Mesenchymal stem cell (in vitro differentiated cells and primary cell): ENCODE data around the gene FSD1.
"Not testable (repeated sequence)": the region's sequence is repeated elsewhere in the genome, so short reads cannot be mapped to it uniquely, and the experiment has no call there.

Experiments used
- DNase-seq: peaks from one replicate; pipeline ENCODE4 v3.0.0-alpha.2; 2013
- H2AFZ ChIP-seq: one replicate; pipeline ENCODE4 v1.6.1; 2013; ENCODE audit warnings: low read depth, mild to moderate bottlenecking, control low read depth, inconsistent platforms, low read length, moderate library complexity
- H2AK5ac ChIP-seq: 2 replicates; pipeline ENCODE4 v1.6.1; 2013; ENCODE audit warnings: low read length, moderate library complexity, mild to moderate bottlenecking, inconsistent platforms; ENCODE audit not compliant: severe bottlenecking
- H2BK120ac ChIP-seq: one replicate; pipeline ENCODE4 v1.6.1; 2013; ENCODE audit warnings: low read depth, mild to moderate bottlenecking, inconsistent platforms, low read length, moderate library complexity
- H2BK12ac ChIP-seq, 2 experiments: one replicate each; pipeline ENCODE4 v1.6.1; 2013; ENCODE audit warnings: inconsistent platforms in 2 of 2, low read length in 2 of 2, mild to moderate bottlenecking in 2 of 2, moderate library complexity in 2 of 2, control low read depth in 1 of 2
- H2BK15ac ChIP-seq: one replicate; pipeline ENCODE4 v1.6.1; 2013; ENCODE audit warnings: mild to moderate bottlenecking, low read depth, inconsistent platforms; ENCODE audit not compliant: poor library complexity, severe bottlenecking
- H2BK5ac ChIP-seq: 2 replicates; pipeline ENCODE4 v1.6.1; 2013; ENCODE audit warnings: low read depth, mild to moderate bottlenecking, low read length, control low read depth, inconsistent platforms; ENCODE audit not compliant: poor library complexity, severe bottlenecking
- H3K14ac ChIP-seq, 2 experiments: one replicate each; pipeline ENCODE4 v1.6.1; 2013; ENCODE audit warnings: inconsistent platforms in 2 of 2, low read length in 2 of 2, control low read depth in 1 of 2, mild to moderate bottlenecking in 1 of 2, moderate library complexity in 1 of 2
- H3K18ac ChIP-seq, 2 experiments: one replicate each; pipeline ENCODE4 v1.6.1; 2013; ENCODE audit warnings: inconsistent platforms in 2 of 2, low read length in 2 of 2, control low read depth in 1 of 2, low read depth in 1 of 2, mild to moderate bottlenecking in 1 of 2
- H3K23ac ChIP-seq, 2 experiments: one replicate each; pipeline ENCODE4 v1.6.1; 2013; ENCODE audit warnings: inconsistent platforms in 2 of 2, low read length in 2 of 2, mild to moderate bottlenecking in 2 of 2, moderate library complexity in 2 of 2, control low read depth in 1 of 2
- H3K27ac ChIP-seq: 2 replicates; pipeline ENCODE4 v1.5.1; 2013; ENCODE audit warnings: mild to moderate bottlenecking, moderate library complexity, low read length, control low read depth, inconsistent platforms; ENCODE audit not compliant: poor library complexity, severe bottlenecking
- H3K27me3 ChIP-seq, 2 experiments: 2 replicates each; pipeline versions ENCODE4 v1.6.1 to v1.7.0; 2013; ENCODE audit warnings: low read length in 2 of 2, mild to moderate bottlenecking in 2 of 2, moderate library complexity in 2 of 2, control low read depth in 1 of 2, inconsistent platforms in 1 of 2; ENCODE audit not compliant: control insufficient read depth in 1 of 2, insufficient read depth in 1 of 2
- H3K36me3 ChIP-seq, 2 experiments: 2 replicates each; pipeline versions ENCODE4 v1.6.1 to v1.7.0; 2013; ENCODE audit warnings: low read length in 2 of 2, control low read depth in 1 of 2, inconsistent platforms in 1 of 2, low read depth in 1 of 2, mild to moderate bottlenecking in 1 of 2; ENCODE audit not compliant: insufficient read depth in 2 of 2, control insufficient read depth in 1 of 2
- H3K4ac ChIP-seq, 2 experiments: one replicate each; pipeline ENCODE4 v1.6.1; 2013; ENCODE audit warnings: inconsistent platforms in 2 of 2, low read length in 2 of 2, mild to moderate bottlenecking in 2 of 2, moderate library complexity in 2 of 2, control low read depth in 1 of 2, low read depth in 1 of 2
- H3K4me1 ChIP-seq: 2 replicates; pipeline ENCODE4 v1.6.1; 2013; ENCODE audit warnings: low read depth, low read length, control low read depth; ENCODE audit not compliant: control insufficient read depth, insufficient read depth
- H3K4me2 ChIP-seq: 2 replicates; pipeline ENCODE4 v1.6.1; 2013; ENCODE audit warnings: low read length, mild to moderate bottlenecking, inconsistent platforms; ENCODE audit not compliant: poor library complexity, severe bottlenecking
- H3K4me3 ChIP-seq, 2 experiments: 2 replicates each; pipeline versions ENCODE4 v1.5.1 to v1.7.0; 2013; ENCODE audit warnings: low read length in 2 of 2, mild to moderate bottlenecking in 2 of 2, control low read depth in 1 of 2, low read depth in 1 of 2; ENCODE audit not compliant: insufficient read depth in 1 of 2
- H3K79me1 ChIP-seq: replicated peaks from 2 replicates; pipeline ENCODE4 v1.6.1; 2013; ENCODE audit warnings: mild to moderate bottlenecking, control low read depth, low read length, inconsistent platforms; ENCODE audit not compliant: poor library complexity, severe bottlenecking
- H3K9ac ChIP-seq: 2 replicates; pipeline ENCODE4 v1.7.0; 2013; ENCODE audit warnings: mild to moderate bottlenecking, low read length, moderate library complexity
- H3K9me3 ChIP-seq: 2 replicates; pipeline ENCODE4 v1.7.0; 2013; ENCODE audit warnings: mild to moderate bottlenecking, low read length; ENCODE audit not compliant: control insufficient read depth
- H4K8ac ChIP-seq: one replicate; pipeline ENCODE4 v1.6.1; 2013; ENCODE audit warnings: inconsistent platforms, mild to moderate bottlenecking, low read length, moderate library complexity
- H4K91ac ChIP-seq: one replicate; pipeline ENCODE4 v1.6.1; 2013; ENCODE audit warnings: mild to moderate bottlenecking, low read length, inconsistent platforms
- WGBS: methylation state at CpG from one replicate; pipeline ENCODE4 v1.1.7; 2013; ENCODE audit warnings: mixed read lengths; 5-methylcytosine and 5-hydroxymethylcytosine counted together

FSD1 gene

DNA sequence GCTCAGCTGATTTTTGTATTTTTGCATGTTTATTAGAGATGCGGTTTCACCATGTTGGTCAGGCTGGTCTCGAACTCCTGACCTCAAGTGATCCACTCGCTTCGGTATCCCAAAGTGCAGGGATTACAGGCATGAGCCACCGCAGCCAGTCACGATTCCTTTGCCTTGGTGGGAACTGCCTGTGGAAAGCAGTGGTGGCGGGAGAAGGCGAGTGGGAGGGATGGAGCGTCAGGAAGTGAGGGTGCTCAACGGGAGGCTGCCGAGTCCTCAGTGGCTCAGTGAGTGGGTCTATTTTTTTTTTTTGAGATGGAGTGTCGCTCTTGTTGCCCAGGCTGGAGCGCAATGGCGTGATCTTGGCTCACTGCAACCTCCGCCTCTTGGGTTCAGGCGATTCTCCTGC lies 44.8 kb downstream of the FSD1 start:
- H4K91ac ChIP-seq, H3K4ac ChIP-seq, H3K23ac ChIP-seq, H2BK120ac ChIP-seq, H3K4me2 ChIP-seq, DNase-seq, H2AFZ ChIP-seq, H2BK5ac ChIP-seq, H2BK12ac ChIP-seq, H3K18ac ChIP-seq, H4K8ac ChIP-seq, H3K14ac ChIP-seq, H3K9ac ChIP-seq, H2AK5ac ChIP-seq, H3K4me1 ChIP-seq, H3K79me1 ChIP-seq, H3K27ac ChIP-seq, H3K9me3 ChIP-seq, H2BK15ac ChIP-seq, H3K27me3 ChIP-seq, H3K4me3 ChIP-seq: not testable (repeated sequence)
- 96% methylated on average over 16 of the region's 16 CpGs for WGBS
- H3K36me3 ChIP-seq = peaks cover 5 to 26% of the 10 kb centered on the region in 2 experiments

DNA sequence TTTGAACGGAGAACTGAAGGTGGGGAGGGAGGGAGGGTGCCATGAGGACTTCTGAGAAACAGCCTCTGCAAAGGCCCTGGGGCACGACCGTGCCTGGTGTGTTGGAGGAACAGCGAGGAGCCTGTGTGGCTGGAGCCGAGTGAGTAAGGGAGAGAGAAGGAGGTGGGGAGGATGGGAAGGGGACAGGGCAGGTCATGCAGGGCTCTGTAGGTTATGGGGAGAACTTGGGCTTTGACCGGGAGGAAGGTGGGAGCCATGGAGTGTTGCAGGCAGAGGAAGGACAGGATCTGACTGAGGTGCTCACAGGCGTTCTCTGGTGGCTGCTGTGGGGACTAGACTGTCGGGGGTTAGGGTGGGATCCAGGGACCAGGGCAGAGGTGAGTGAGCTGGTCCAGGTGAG lies 45.7 kb downstream of the FSD1 start:
- no peaks in the 10 kb centered on the region for H3K4me1 ChIP-seq
- H4K91ac ChIP-seq = no peak overlapping the region
- no peak overlapping the region for H3K18ac ChIP-seq
- H2AK5ac ChIP-seq = no peak overlapping the region
- peaks cover 6% of the 10 kb centered on the region for H3K79me1 ChIP-seq
- no peak overlapping the region for H2BK12ac ChIP-seq
- H3K4ac ChIP-seq = no peak overlapping the region
- 94% methylated on average over 8 of the region's 8 CpGs for WGBS
- DNase-seq = no peak
- H2BK15ac ChIP-seq = no peak overlapping the region
- H3K14ac ChIP-seq = no peak overlapping the region
- no peak overlapping the region for H3K4me3 ChIP-seq
- no peak overlapping the region for H3K27ac ChIP-seq
- no peak overlapping the region for H3K23ac ChIP-seq
- no peak overlapping the region for H3K9ac ChIP-seq
- H3K27me3 ChIP-seq = no peaks in the 10 kb centered on the region
- no peak overlapping the region for H3K4me2 ChIP-seq
- H3K36me3 ChIP-seq = peaks cover 7 to 35% of the 10 kb centered on the region in 2 experiments
- no peak overlapping the region for H2BK5ac ChIP-seq
- no peak overlapping the region for H4K8ac ChIP-seq
- no peak overlapping the region for H2BK120ac ChIP-seq
- no peak overlapping the region for H2AFZ ChIP-seq
- no peaks in the 10 kb centered on the region for H3K9me3 ChIP-seq

GRCh38 chr19:4350726-4351125 lies 46.3 kb downstream of the FSD1 start:
- Histone ChIP-seq H3K4me1 (no peaks in the 10 kb centered on the region), H3K14ac (no peak overlapping the region), H2AFZ (no peak overlapping the region), H2BK15ac (no peak overlapping the region), H3K4ac (no peak overlapping the region), H3K4me2 (no peak overlapping the region), H2BK120ac (no peak overlapping the region), H3K4me3 (no peak overlapping the region), H2BK5ac (no peak overlapping the region), H3K23ac (no peak overlapping the region), H3K27me3 (no peaks in the 10 kb centered on the region), H3K9ac (no peak overlapping the region), H3K18ac (no peak overlapping the region), H2AK5ac (no peak overlapping the region), H2BK12ac (no peak overlapping the region), H3K36me3 (peaks cover 7 to 32% of the 10 kb centered on the region in 2 experiments), H3K27ac (no peak overlapping the region), H3K79me1 (peaks cover 4% of the 10 kb centered on the region), H4K8ac (no peak overlapping the region), H3K9me3 (no peaks in the 10 kb centered on the region), H4K91ac (no peak overlapping the region)
- DNase-seq = no peak
- 95% methylated on average over 9 of the region's 9 CpGs for WGBS

DNA sequence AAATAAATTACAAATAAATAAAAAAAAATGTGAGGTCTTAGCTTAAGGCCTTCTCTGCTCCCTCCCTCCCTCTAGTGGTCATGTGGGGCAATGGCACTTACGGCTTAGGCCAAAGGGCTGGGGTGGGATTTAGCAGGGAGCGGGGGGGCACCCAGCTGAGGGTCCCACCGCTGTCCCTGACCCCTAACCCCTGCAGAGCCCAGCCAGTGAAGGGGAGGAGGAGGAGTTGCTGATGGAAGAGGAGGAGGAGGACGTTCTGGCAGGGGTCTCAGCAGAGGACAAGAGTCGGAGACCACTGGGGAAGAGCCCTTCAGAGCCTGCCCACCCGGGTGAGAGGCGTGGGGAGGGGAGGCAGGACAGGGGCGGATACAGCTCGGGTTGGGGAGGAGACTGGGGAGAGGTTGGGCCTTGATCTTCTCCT lies 48.3 kb downstream of the FSD1 start:
- Histone ChIP-seq H2AK5ac (peak overlapping the region; percentile 9), H3K9me3 (no peaks in the 10 kb centered on the region), H3K27ac (no peak overlapping the region), H4K91ac (no peak overlapping the region), H3K14ac (no peak overlapping the region), H3K36me3 (peaks cover 9 to 45% of the 10 kb centered on the region in 2 experiments), H2BK5ac (no peak overlapping the region), H3K4me3 (no peak overlapping the region), H3K9ac (no peak overlapping the region), H3K4me2 (no peak overlapping the region), H3K4ac (no peak overlapping the region), H2BK15ac (no peak overlapping the region), H2BK120ac (no peak overlapping the region), H2BK12ac (no peak overlapping the region), H3K27me3 (no peaks in the 10 kb centered on the region), H3K18ac (no peak overlapping the region), H2AFZ (no peak overlapping the region), H3K79me1 (peaks cover 4% of the 10 kb centered on the region), H3K4me1 (no peaks in the 10 kb centered on the region), H3K23ac (no peak overlapping the region), H4K8ac (peak overlapping the region; percentile 5)
- DNase-seq = peak; percentile 73
- WGBS = 35% methylated on average over 9 of the region's 9 CpGs
